Astrocyte of the spinal cord (primary cell): ENCODE data around the gene MDC1.

Experiments used
- DNase-seq: peaks from one replicate; pipeline ENCODE4 v3.0.0; 2011; ENCODE audit warnings: low read depth, low spot score
- H3K4me3 ChIP-seq: 2 replicates; pipeline ENCODE4 v1.5.1; 2011; ENCODE audit warnings: low read depth, mild to moderate bottlenecking, low read length, moderate library complexity
- in situ Hi-C: cut with HindIII; loops from 2 replicates; pipeline ENCODE4 v1.10.0; 2017; ENCODE audit warnings: low sequenced_read_pairs
- TF ChIP-seq, protein P1 (sequence below): IDR thresholded peaks from 2 replicates; pipeline ENCODE4 v1.5.1; 2012; ENCODE audit warnings: low read depth, mild to moderate bottlenecking, low read length, inconsistent platforms

Gene MDC1

DNA sequence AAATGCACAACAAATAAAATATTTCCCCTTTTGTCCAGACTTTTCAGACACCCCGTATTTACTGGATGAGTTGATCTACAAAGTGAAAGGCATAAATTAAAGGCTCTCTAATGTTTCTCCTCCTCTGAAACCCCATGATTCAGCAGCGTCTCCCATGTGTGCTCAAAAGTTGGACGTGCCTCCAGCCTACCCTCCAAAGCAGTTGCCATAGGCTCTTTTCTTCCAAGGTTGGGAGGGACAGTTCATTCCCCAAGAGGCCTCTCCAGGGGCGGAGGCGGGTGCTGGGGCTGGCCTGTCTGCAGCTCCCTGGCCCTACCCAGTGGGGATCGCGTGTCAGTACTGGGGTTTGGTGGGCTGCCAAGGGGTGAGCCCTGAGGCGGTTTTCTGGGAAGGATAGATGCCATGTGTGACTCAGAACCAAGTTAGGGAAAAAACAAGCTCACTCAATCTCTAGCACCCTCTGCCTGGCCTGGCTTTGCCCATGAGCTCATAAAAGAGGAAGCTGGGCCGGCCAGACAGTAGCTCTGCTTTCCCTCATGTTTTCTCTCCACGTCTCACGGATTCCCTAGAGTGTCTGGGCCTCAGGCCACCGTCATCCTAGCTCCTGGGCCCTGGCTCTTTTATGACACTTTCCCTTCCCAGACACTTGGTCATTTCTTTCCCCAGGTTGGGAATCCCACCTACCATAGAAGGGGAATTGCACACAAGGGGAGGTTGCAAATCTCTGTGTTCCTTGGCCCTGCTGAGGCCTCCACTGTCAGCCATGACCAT lies 35.3 kb upstream of the MDC1 start:
- no peak overlapping the region for H3K4me3 ChIP-seq
- peak; percentile 100 for DNase-seq
- TF ChIP-seq, protein P1, sequence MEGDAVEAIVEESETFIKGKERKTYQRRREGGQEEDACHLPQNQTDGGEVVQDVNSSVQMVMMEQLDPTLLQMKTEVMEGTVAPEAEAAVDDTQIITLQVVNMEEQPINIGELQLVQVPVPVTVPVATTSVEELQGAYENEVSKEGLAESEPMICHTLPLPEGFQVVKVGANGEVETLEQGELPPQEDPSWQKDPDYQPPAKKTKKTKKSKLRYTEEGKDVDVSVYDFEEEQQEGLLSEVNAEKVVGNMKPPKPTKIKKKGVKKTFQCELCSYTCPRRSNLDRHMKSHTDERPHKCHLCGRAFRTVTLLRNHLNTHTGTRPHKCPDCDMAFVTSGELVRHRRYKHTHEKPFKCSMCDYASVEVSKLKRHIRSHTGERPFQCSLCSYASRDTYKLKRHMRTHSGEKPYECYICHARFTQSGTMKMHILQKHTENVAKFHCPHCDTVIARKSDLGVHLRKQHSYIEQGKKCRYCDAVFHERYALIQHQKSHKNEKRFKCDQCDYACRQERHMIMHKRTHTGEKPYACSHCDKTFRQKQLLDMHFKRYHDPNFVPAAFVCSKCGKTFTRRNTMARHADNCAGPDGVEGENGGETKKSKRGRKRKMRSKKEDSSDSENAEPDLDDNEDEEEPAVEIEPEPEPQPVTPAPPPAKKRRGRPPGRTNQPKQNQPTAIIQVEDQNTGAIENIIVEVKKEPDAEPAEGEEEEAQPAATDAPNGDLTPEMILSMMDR = peak; percentile 6
- in situ Hi-C loops = no loop called here

DNA sequence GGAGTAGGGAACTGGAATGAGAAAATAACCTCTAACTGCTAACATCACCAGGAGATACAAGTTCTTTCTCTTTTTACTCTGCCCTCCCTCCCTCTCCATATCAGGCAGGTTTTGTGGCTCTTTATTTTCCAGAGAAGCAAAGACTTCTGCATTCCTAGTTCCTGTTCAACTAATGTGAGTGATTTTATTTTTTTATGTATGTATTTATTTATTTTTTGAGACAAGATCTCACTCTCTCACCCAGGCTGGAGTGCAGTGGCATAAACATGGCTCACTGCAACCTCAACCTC lies 33.2 kb upstream of the MDC1 start:
- TF ChIP-seq, protein P1 = no peak
- in situ Hi-C loops = no loop called here
- DNase-seq = no peak
- H3K4me3 ChIP-seq = no peak overlapping the region

DNA sequence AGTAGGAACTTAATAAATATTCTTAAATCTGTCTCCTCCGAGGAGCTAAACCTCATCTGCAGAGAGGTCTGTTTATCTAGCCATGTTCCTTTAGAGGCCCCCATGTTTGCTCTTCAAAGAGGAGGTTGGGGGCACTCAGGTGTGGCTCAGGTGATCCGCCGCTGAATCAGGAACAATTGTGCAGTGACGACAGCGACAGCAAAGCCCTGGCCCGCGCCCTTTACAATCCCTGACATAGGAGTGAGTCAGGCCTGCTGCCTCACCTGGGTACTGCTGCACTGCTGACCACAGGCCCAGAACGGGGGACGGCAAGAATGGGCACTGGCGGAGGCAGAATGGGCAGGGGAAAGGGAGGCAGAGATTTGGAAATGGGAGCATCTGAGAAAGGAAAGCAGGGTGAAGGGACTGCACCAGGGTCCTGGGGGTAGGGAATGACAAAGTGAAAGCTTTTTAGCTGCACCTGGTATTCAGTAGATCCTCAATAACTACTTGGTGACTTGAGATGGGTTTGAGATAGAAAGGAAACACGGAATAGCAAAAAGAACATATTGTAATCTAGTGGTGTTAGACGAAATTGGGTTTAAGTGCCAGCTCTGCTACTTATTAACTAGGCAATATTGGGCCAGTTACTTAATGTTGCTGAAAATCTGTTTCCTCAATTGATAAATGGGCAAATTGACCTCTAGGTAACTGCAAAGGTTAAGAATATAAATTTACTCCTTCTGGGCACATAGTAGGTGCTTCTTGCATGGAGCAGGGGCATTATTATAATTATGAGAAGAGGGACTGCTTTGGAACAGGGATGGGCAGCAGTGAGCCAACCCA lies 32.7 kb upstream of the MDC1 start:
- TF ChIP-seq, protein P1 = no peak
- no peak overlapping the region for H3K4me3 ChIP-seq
- in situ Hi-C loops = no loop called here
- DNase-seq = no peak

DNA sequence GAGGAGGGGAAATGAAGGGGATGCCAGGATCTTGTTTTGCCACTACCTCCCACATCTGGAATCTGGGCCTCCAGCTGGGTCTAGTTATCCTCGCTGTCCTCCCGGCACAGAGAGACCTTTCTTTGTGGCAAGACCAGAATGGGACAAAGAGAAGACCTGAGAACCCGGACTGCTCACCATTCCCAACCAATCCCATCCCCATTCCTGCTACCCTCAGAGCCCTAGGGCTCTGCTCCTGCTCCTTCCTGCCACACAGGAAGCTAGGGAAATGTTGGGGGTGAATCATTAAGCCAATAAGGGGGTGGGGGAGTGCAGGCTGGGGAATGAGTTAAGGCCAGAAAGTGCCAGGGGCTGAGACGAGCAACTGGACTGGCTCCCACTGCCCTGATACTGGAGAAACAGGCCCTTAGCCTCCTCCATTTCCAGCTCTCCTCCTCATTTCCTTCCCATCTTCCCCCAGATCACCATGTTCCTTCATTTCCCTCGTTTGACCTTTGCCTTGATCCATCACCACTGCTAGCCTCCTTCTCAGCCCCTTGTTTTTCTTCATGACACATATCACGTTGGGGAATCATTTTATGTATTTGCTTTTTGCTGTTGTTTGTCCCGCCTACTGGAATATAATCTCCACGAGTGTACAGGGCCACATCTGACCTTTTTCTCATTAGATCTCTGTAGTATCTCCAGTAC lies 31.9 kb upstream of the MDC1 start:
- TF ChIP-seq, protein P1 = no peak
- no peak for DNase-seq
- H3K4me3 ChIP-seq = no peak overlapping the region
- in situ Hi-C loops = no loop called here

DNA sequence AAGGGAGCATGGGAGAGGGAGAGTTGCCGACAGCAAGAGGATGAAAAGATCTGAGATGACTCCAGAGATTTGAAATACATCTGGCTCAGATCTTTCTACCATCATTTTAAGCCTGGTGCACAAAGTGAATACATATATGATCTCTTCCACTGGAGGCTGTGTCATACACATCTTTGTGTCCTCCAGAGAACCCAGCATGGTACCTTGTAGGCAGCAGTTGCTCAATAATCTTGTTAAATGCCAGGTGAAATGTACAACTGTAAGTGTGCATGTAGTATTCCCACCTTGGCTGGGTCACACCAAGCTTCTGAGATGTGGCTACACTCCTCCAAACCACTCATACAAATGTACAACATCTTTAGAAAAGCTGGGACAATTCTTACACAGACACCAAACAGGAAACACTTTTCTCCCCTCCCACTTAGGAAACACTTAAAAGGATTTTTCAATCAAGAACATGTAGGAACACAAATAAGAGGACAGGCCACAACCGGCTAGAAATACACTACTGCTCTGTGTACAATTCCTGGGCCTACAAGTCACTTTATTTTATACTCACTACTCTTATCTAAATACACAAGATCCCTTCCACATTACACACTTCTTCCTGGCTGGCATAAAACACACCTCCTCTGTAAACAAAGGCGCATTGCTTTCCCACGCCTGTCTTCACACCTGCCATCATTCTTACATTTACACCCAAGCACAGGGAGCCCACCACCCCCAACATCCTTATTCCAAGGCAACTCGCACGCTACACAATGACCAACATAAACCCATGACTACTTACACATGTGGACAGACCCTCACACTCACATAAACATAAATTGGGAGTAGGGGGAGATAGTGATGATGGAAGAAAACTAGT lies 31.1 kb upstream of the MDC1 start:
- no peak overlapping the region for H3K4me3 ChIP-seq
- in situ Hi-C loops = no loop called here
- TF ChIP-seq, protein P1 = no peak
- no peak for DNase-seq

DNA sequence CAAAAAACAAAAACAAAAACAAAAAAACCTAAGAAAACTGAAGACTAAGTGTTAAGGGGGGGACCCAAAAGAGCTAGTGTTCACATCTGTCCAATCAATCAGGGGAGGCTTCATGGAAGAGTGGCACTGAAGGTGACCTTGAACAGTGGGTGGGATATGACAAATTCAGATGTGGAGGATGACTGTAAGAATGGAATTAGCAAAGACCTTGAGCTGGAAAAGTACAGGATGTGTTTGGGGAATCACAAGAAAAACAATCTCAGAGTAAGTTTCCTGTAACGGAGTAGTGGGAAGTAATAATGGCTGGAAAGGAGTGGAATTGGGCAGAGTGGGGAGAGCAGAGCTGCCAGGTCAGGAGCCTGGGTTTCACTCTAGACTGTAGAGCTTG lies 30.2 kb upstream of the MDC1 start:
- H3K4me3 ChIP-seq = no peak overlapping the region
- no peak for DNase-seq
- in situ Hi-C loops = no loop called here
- TF ChIP-seq, protein P1 = no peak
